ENCODE results near the gene TNKS2. TPM values are rescaled to one million over a fixed set of nuclear protein-coding genes. Genes with fewer than 3 reads are reported as not detected.

The TNKS2 gene
- total and polyA plus RNA-seq, 2 of the 13 experiments (the other 11 are each of a cell fraction or from before 2014, with no cell fraction given) = 15.2 to 19.4 TPM

- no peak for TF ChIP-seq ZNF407 (CRISPR knock-in tag; IDR thresholded peaks at IDR 0.05; ENCODE audit: not compliant biosample characterization)
- TF ChIP-seq KAT7 (CRISPR knock-in tag; IDR thresholded peaks at IDR 0.05; ENCODE audit: borderline replicate concordance) = 0 out of 2 replicates have a peak, but pooled peaks have one; percentile 0
- peak; percentile 88 for TF ChIP-seq FOXO1 (CRISPR knock-in tag; IDR thresholded peaks at IDR 0.05)
- 0 out of 2 replicates have a peak, but pooled peaks have one; percentile 40 for TF ChIP-seq MXD4 (CRISPR knock-in tag; IDR thresholded peaks at IDR 0.05)
- 0 out of 2 replicates have a peak, but pooled peaks have one; percentile 45 for TF ChIP-seq TFE3 (CRISPR knock-in tag; IDR thresholded peaks at IDR 0.05)
- no peak for TF ChIP-seq ZNF512B (CRISPR knock-in tag; IDR thresholded peaks at IDR 0.05; ENCODE audit: borderline replicate concordance)
- TF ChIP-seq KDM3A (CRISPR knock-in tag; IDR thresholded peaks at IDR 0.05; ENCODE audit: low read depth) = 0 out of 2 replicates have a peak, but pooled peaks have one; percentile 43
- peak; percentile 31; the same call in 1 of the 2 replicates for TF ChIP-seq HNF4A (CRISPR knock-in tag; IDR thresholded peaks at IDR 0.05)
- TF ChIP-seq PRDM15 (CRISPR knock-in tag; IDR thresholded peaks at IDR 0.05) = no peak
- TF ChIP-seq TEAD3 (CRISPR knock-in tag; optimal IDR thresholded peaks at IDR 0.05; ENCODE audit: borderline replicate concordance) = peak; percentile 54
- TF ChIP-seq ZNF549 (CRISPR knock-in tag; IDR thresholded peaks at IDR 0.05) = no peak
- TF ChIP-seq NONO (IDR thresholded peaks at IDR 0.05) = no peak
- TF ChIP-seq NONO (CRISPR knock-in tag; conservative IDR thresholded peaks at IDR 0.05) = 0 out of 2 replicates have a peak, but pooled peaks have one; percentile 19
- 0 out of 2 replicates have a peak, but pooled peaks have one; percentile 45 for TF ChIP-seq ZNF614 (CRISPR knock-in tag; IDR thresholded peaks at IDR 0.05; ENCODE audit: borderline replicate concordance)
These were observed 5.9 kb downstream of the TNKS2 start (continued) for GRCh38 chr10:91804126-91804510.
